Activated CD8-positive, alpha-beta memory T cell treated with anti-CD3 and anti-CD28 coated beads, Interleukin-2, amount 50 U/mL, for 24 hours (primary cell): ENCODE results near the gene ZNRF3.
"Not testable (repeated sequence)": the region's sequence is repeated elsewhere in the genome, so short reads cannot be mapped to it uniquely, and the experiment has no call there.

Experiments
- DNase-seq: peaks from one replicate; pipeline ENCODE4 v3.0.0-alpha.2; 2020; ENCODE audit errors: extremely low read depth

The ZNRF3 gene

GRCh38 chr22:28907311-28908008 lies 24.1 kb downstream of the ZNRF3 start:
- peak; percentile 39 for DNase-seq

GRCh38 chr22:28908810-28909209 lies 25.4 kb downstream of the ZNRF3 start:
- DNase-seq: not testable (repeated sequence)

GRCh38 chr22:28909375-28909774 lies 26.0 kb downstream of the ZNRF3 start:
- peak; percentile 44 for DNase-seq

GRCh38 chr22:28910569-28911303 lies 27.4 kb downstream of the ZNRF3 start:
- DNase-seq: no peak

GRCh38 chr22:28911304-28911690 lies 27.9 kb downstream of the ZNRF3 start:
- DNase-seq: no peak

GRCh38 chr22:28911777-28912669 lies 28.7 kb downstream of the ZNRF3 start:
- DNase-seq: no peak

- no peak for DNase-seq
These were observed 30.8 kb downstream of the ZNRF3 start for GRCh38 chr22:28914201-28914600.

- no peak for DNase-seq
These were observed 32.6 kb downstream of the ZNRF3 start for GRCh38 chr22:28915969-28916368.

GRCh38 chr22:28917747-28918549 lies 34.6 kb downstream of the ZNRF3 start:
- no peak for DNase-seq

- no peak for DNase-seq
These were observed 35.3 kb downstream of the ZNRF3 start for GRCh38 chr22:28918550-28919271.

GRCh38 chr22:28920757-28921584 lies 37.6 kb downstream of the ZNRF3 start:
- no peak for DNase-seq

GRCh38 chr22:28921585-28921879 lies 38.2 kb downstream of the ZNRF3 start:
- no peak for DNase-seq

- DNase-seq: no peak
These were observed 39.3 kb downstream of the ZNRF3 start for GRCh38 chr22:28922540-28923244.

GRCh38 chr22:28923826-28924732 lies 40.7 kb downstream of the ZNRF3 start:
- no peak for DNase-seq

- no peak for DNase-seq
These were observed 42.5 kb downstream of the ZNRF3 start for GRCh38 chr22:28925916-28926315.

GRCh38 chr22:28927630-28928029 lies 44.3 kb downstream of the ZNRF3 start:
- DNase-seq: no peak

- no peak for DNase-seq
These were observed 45.8 kb downstream of the ZNRF3 start for GRCh38 chr22:28929197-28929596.

GRCh38 chr22:28930357-28931007 lies 47.1 kb downstream of the ZNRF3 start:
- no peak for DNase-seq
